Kidney (tissue), 14 donors: ENCODE data around the gene GLIPR2. TPM values are rescaled to one million over a fixed set of nuclear protein-coding genes. Genes with fewer than 3 reads are reported as not detected.

Experiments
- DNase-seq, 5 donors: peaks; one replicate each; pipeline ENCODE4 v3.0.0-alpha.2; 2013 to 2020
- FAIRE-seq: peaks from 2 replicates; lab custom pipeline; 2012; peaks lifted over from hg19 to GRCh38; lab: Jason Lieb, UNC
- H3K27ac ChIP-seq, 2 donors: one replicate each; pipeline ENCODE4 v1.7.0; 2013; ENCODE audit warnings: low read depth in 2 of 2, low read length in 2 of 2, inconsistent platforms in 1 of 2
- H3K27me3 ChIP-seq: one replicate; pipeline ENCODE4 v1.7.1; 2013; ENCODE audit warnings: low read length, inconsistent platforms; ENCODE audit not compliant: control insufficient read depth, insufficient read depth
- H3K36me3 ChIP-seq, 3 donors: one replicate each; pipeline versions ENCODE4 v1.7.0 to v1.7.1; 2013; ENCODE audit warnings: low read length in 3 of 3, control low read depth in 1 of 3, inconsistent platforms in 1 of 3; ENCODE audit not compliant: insufficient read depth in 3 of 3, control insufficient read depth in 2 of 3
- H3K4me1 ChIP-seq, 3 donors: one replicate each; pipeline versions ENCODE4 v1.7.0 to v1.7.1; 2013; ENCODE audit warnings: low read length in 3 of 3, inconsistent platforms in 1 of 3, low read depth in 1 of 3; ENCODE audit not compliant: control insufficient read depth in 2 of 3, insufficient read depth in 2 of 3
- H3K4me3 ChIP-seq, 3 donors: one replicate each; pipeline versions ENCODE4 v1.7.0 to v1.8.1; 2013; ENCODE audit warnings: low read length in 3 of 3, control low read depth in 1 of 3, inconsistent platforms in 1 of 3
- H3K9ac ChIP-seq, 3 donors: one replicate each; pipeline versions ENCODE4 v1.7.0 to v1.7.1; 2013; ENCODE audit warnings: low read length in 3 of 3, control low read depth in 1 of 3, inconsistent platforms in 1 of 3
- H3K9me3 ChIP-seq, 3 donors: one replicate each; pipeline versions ENCODE4 v1.7.0 to v1.7.1; 2013; ENCODE audit warnings: low read length in 3 of 3, control low read depth in 1 of 3, inconsistent platforms in 1 of 3; ENCODE audit not compliant: control insufficient read depth in 2 of 3, insufficient read depth in 1 of 3
- CTCF ChIP-seq: IDR thresholded peaks from 3 replicates; pipeline ENCODE4 v1.5.1; 2012; ENCODE audit warnings: mild to moderate bottlenecking, moderate library complexity, borderline replicate concordance; ENCODE audit not compliant: insufficient read depth; ENCODE audit errors: extremely low read depth
- intact Hi-C: fragments of 100-400 bp; cut with DNase I; formaldehyde crosslinking; loops from one replicate; pipeline ENCODE4 v1.11.1; 2022
- polyA plus RNA-seq: library from polyadenylated mRNA; stranded (reverse); fragments of 350-450 nt; fragmentation: Illumina TruSeq; extraction: RNeasy Lipid Tissue Mini Kit (QIAGEN cat#74804); gene quantifications from one replicate; pipeline ENCODE4 v1.2.3, GENCODE V29; 2014; ENCODE audit warnings: low read depth, low replicate concordance; ENCODE audit not compliant: insufficient read depth
- total RNA-seq: library from RNA; stranded (reverse); fragmentation: NEBNext Ultra II Directional; extraction: Animal tissue kit (Norgen Biotek cat#: 25700); gene quantifications from one replicate; pipeline ENCODE4 v1.2.1, GENCODE V29; 2021
- donor health status: control.
- donor health status: control.
- donor health status: control.
- donor health status: control.
- donor health status: control.
- donor health status: DM: yes; HTN: yes; CAD: no.
- donor health status: Normal renal cell carcinoma (clear cell type).

Gene GLIPR2
- total and polyA plus RNA-seq, 2 donors from 2014 or later: 8.3 to 19.6 TPM

- Histone ChIP-seq H3K9ac (no peak overlapping the region), H3K27ac (no peak overlapping the region), H3K27me3 (no peaks in the 10 kb centered on the region), H3K4me3 (no peak overlapping the region), H3K4me1 (peaks cover 0 to 14% (median 3%) of the 10 kb centered on the region in 3 donors), H3K9me3 (no peaks in the 10 kb centered on the region), H3K36me3 (no peaks in the 10 kb centered on the region)
- intact Hi-C loops: no loop called here
- TF ChIP-seq CTCF: no peak
- FAIRE-seq (no peak), DNase-seq (peak in 1 of 5 donors; percentile 18)
These were observed 3.9 kb downstream of the GLIPR2 start for GRCh38 chr9:36140086-36141084.

- no peak overlapping the region for H3K27ac ChIP-seq
- no peak for TF ChIP-seq CTCF
- H3K27me3 ChIP-seq: no peaks in the 10 kb centered on the region
- peaks cover 0 to 14% (median 3%) of the 10 kb centered on the region in 3 donors for H3K4me1 ChIP-seq
- no peak overlapping the region for H3K4me3 ChIP-seq
- peak in 2 of 5 donors; percentile 56 to 78 for DNase-seq
- peaks cover 0 to 4% (median 0%) of the 10 kb centered on the region in 3 donors for H3K9me3 ChIP-seq
- no peak overlapping the region for H3K9ac ChIP-seq
- no peak for FAIRE-seq
- intact Hi-C loops: no loop called here
- no peaks in the 10 kb centered on the region for H3K36me3 ChIP-seq
These were observed 4.8 kb downstream of the GLIPR2 start for GRCh38 chr9:36141288-36141687.

- FAIRE-seq (no peak), DNase-seq (no peak)
- H3K36me3 ChIP-seq: no peaks in the 10 kb centered on the region
- H3K4me3 ChIP-seq: no peak overlapping the region
- H3K27ac ChIP-seq: no peak overlapping the region
- intact Hi-C loops: no loop called here
- H3K9me3 ChIP-seq: peaks cover 0 to 4% (median 0%) of the 10 kb centered on the region in 3 donors
- H3K4me1 ChIP-seq: peaks cover 0 to 14% (median 3%) of the 10 kb centered on the region in 3 donors
- H3K9ac ChIP-seq: no peak overlapping the region
- no peak for TF ChIP-seq CTCF
- H3K27me3 ChIP-seq: no peaks in the 10 kb centered on the region
These were observed 5.2 kb downstream of the GLIPR2 start for GRCh38 chr9:36141761-36142160.
